GM12878 (cell line): ENCODE data around the gene KBTBD7. TPM values are rescaled to one million over a fixed set of nuclear protein-coding genes. Genes with fewer than 3 reads are reported as not detected.

Experiments
- ATAC-seq: fragments of 200-7000 bp; cut with Tn5 transposase; 3 replicates; pipeline ENCODE4 v1.9.1; 2020; ENCODE audit warnings: mild to moderate bottlenecking, moderate library complexity
- BruUV-seq: library from RNA; stranded (reverse); fragments of 400-500 nt; replicated peaks from 2 replicates; lab custom pipeline; 2021; lab: Mats Ljungman, UMichigan
- CTCF ChIA-PET: fragments of 300-600 bp; sonication (Branson Sonifier 250); formaldehyde crosslinking; extraction: SDS; loops from one replicate; lab custom pipeline; 2021; ENCODE audit warnings: inconsistent platforms; lab: Yijun Ruan, JAX
- POLR2A ChIA-PET: fragments of 350-600 bp; formaldehyde crosslinking; extraction: SDS; loops from one replicate; lab custom pipeline; 2021; ENCODE audit warnings: inconsistent platforms; lab: Charles Lee
- RAD21 ChIA-PET: fragments of 300-600 bp; sonication (Branson Sonifier 250); formaldehyde crosslinking; loops from one replicate; lab custom pipeline; 2023; ENCODE audit warnings: antibody characterized with exemption; ENCODE audit not compliant: unreplicated experiment; lab: Charles Lee
- SMC1A ChIA-PET: fragments of 300-600 bp; sonication (Branson Sonifier 250); formaldehyde crosslinking; loops from one replicate; lab custom pipeline; 2023; ENCODE audit not compliant: unreplicated experiment, uncharacterized antibody; lab: Charles Lee
- DNase-seq: peaks from one replicate; pipeline ENCODE4 v3.0.0-alpha.2; 2011; ENCODE audit warnings: low read depth, low spot score
- FAIRE-seq: peaks from 3 replicates; lab custom pipeline; 2011; peaks lifted over from hg19 to GRCh38; lab: Jason Lieb, UNC
- H2AFZ ChIP-seq: 2 replicates; pipeline ENCODE4 v1.6.0; 2011; ENCODE audit warnings: low read depth, low read length, control low read depth; ENCODE audit not compliant: control insufficient read depth
- H3K27ac ChIP-seq: 2 replicates; pipeline ENCODE4 v1.5.1; 2011; ENCODE audit warnings: control low read depth; ENCODE audit not compliant: control insufficient read depth, insufficient read depth
- H3K27me3 ChIP-seq, 2 experiments: replicated peaks in 1 of 2; 2 replicates each; pipeline versions ENCODE4 v1.6.0 to v1.6.1; 2011; ENCODE audit warnings: low read length in 1 of 2; ENCODE audit not compliant: control insufficient read depth in 2 of 2, insufficient read depth in 2 of 2
- H3K36me3 ChIP-seq, 2 experiments: 2 replicates each; pipeline ENCODE4 v1.5.1; 2011; ENCODE audit warnings: low read length in 1 of 2; ENCODE audit not compliant: control insufficient read depth in 2 of 2, insufficient read depth in 2 of 2
- H3K4me1 ChIP-seq: 2 replicates; pipeline ENCODE4 v1.6.1; 2011; ENCODE audit warnings: mild to moderate bottlenecking, low read length, moderate library complexity, mixed read lengths; ENCODE audit not compliant: control insufficient read depth, insufficient read depth
- H3K4me2 ChIP-seq: 2 replicates; pipeline ENCODE4 v1.6.0; 2011; ENCODE audit warnings: control low read depth; ENCODE audit not compliant: control insufficient read depth, insufficient read depth
- H3K4me3 ChIP-seq: fragments of 200-600 bp; sonication (generic); 2 replicates; pipeline ENCODE4 v1.5.1; 2016
- H3K79me2 ChIP-seq: 2 replicates; pipeline ENCODE4 v1.6.0; 2011; ENCODE audit warnings: low read length; ENCODE audit not compliant: control insufficient read depth, insufficient read depth
- H3K9ac ChIP-seq: 2 replicates; pipeline ENCODE4 v1.8.0; 2011; ENCODE audit warnings: low read length, control low read depth, mixed read lengths; ENCODE audit not compliant: control insufficient read depth, insufficient read depth
- H3K9me3 ChIP-seq: replicated peaks from 3 replicates; pipeline ENCODE4 v1.5.1; 2011; ENCODE audit warnings: mild to moderate bottlenecking, low read length; ENCODE audit not compliant: control insufficient read depth, insufficient read depth
- H4K20me1 ChIP-seq: 2 replicates; pipeline ENCODE4 v1.6.0; 2011; ENCODE audit not compliant: control insufficient read depth, insufficient read depth
- JUNB ChIP-seq: IDR thresholded peaks from 2 replicates; pipeline ENCODE4 v1.6.1; 2016; ENCODE audit warnings: antibody characterized with exemption, mild to moderate bottlenecking
- RCOR1 ChIP-seq: conservative IDR thresholded peaks from 2 replicates; pipeline ENCODE4 v1.6.1; 2012; ENCODE audit warnings: low read depth, low read length, improper control_type of control experiment
- RFX5 ChIP-seq: IDR thresholded peaks from 2 replicates; pipeline ENCODE4 v1.6.1; 2011; ENCODE audit warnings: low read depth, low read length, improper control_type of control experiment
- WGBS: methylation state at CpG from one replicate; pipeline ENCODE4 v1.1.6; 2016; ENCODE audit warnings: low lambda C conversion rate; ENCODE audit not compliant: insufficient replicate concordance, insufficient coverage; ENCODE audit errors: missing lambda C conversion rate; 5-methylcytosine and 5-hydroxymethylcytosine counted together
- in situ Hi-C: fragments of 300-500 bp; cut with MboI; formaldehyde crosslinking; loops from 9 replicates; pipeline ENCODE4 v1.14.3; 2018; ENCODE audit warnings: mixed read lengths
- intact Hi-C: fragments of 100-400 bp; cut with micrococcal nuclease; formaldehyde crosslinking; loops from one replicate; pipeline ENCODE4 v1.14.2; 2022; ENCODE audit not compliant: unreplicated experiment
- polyA plus RNA-seq, 11 experiments: library from polyadenylated mRNA; depleted of rRNA in 4 of 11; unstranded in 6 of 11; stranded (reverse) in 5 of 11; fragments of >200 nt; fragmentation: Nextera tagmentation in 4 of 11; fragmentation: Illumina TruSeq in 1 of 11; extraction: Ambion mirVana in 4 of 11; extraction: Trizol in 1 of 11; gene quantifications; 1 replicate in 1 of 11; 2 replicates in 10 of 11; pipeline versions ENCODE4 v1.2.1 to v1.2.3, GENCODE V29; 2011 to 2016; ENCODE audit warnings: inconsistent platforms in 2 of 11, missing spikeins in 2 of 11, low read depth in 1 of 11
- total RNA-seq, 4 experiments: library from RNA; depleted of rRNA in 3 of 4; stranded (reverse); fragments of >200 nt in 3 of 4; fragmentation: Illumina TruSeq in 1 of 4; extraction: Trizol in 1 of 4; gene quantifications; 2 replicates each; pipeline versions ENCODE4 v1.2.1 to v1.2.3, GENCODE V29; 2013 to 2021

KBTBD7 gene
- total and polyA plus RNA-seq, 10 of the 15 experiments (the other 5 are each of a cell fraction or from before 2014, with no cell fraction given): 1.8 to 6.0 (median 4.3) TPM

DNA sequence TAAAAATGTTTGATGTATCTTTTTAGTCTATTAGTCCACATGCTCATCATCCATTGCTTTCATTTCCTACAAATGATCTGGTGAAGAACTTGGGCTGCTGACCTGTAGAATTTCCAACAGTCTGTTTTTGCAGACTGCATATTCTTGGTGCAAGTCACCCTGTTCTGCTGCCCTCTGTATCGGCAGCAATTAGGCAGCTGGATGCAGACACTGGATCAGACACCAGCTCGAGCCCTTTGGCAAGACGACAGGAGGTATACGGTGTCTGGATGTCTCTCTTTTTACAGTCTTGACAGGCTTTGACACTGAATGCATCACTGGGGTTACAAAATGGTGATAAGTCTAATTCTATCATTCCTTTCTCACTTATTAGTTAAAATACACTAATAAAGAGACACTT is 47.3 kb upstream of the KBTBD7 start (continued):
- TF ChIP-seq RCOR1 (no peak), RFX5 (no peak)

DNA sequence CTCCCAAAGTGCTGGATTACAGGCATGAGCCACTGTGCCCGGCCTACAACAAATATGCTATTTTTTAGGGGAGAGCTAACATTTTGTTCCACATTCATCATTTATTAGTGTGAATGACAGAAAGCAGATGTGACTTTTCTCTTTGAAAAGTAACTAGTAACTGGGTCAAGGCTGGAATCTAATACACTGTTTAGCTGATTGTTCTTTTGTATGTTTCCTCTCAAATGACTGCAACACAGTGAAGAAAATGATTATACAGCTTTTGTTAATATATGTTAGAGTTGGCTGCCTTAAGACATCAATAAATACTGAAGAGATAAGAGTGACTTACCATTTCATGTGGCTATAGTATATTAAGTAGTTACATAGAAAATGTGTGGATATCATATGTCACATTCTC is 42.0 kb upstream of the KBTBD7 start:
- Histone ChIP-seq H2AFZ (no peak overlapping the region), H3K4me1 (peaks cover 14% of the 10 kb centered on the region), H3K27ac (no peak overlapping the region), H3K4me2 (no peak overlapping the region), H3K27me3 (no peaks in the 10 kb centered on the region), H3K4me3 (no peak overlapping the region), H3K9ac (no peak overlapping the region), H3K36me3 (peaks cover 0 to 4% of the 10 kb centered on the region in 2 experiments; a peak in 2 of 4 replicates), H4K20me1 (no peaks in the 10 kb centered on the region), H3K79me2 (no peaks in the 10 kb centered on the region), H3K9me3 (no peaks in the 10 kb centered on the region)
- in situ Hi-C loops: no loop called here
- RAD21 ChIA-PET: no interaction called here
- TF ChIP-seq JUNB: no peak
- SMC1A ChIA-PET: interaction anchor here (0.6 to 0.8 kb wide), 2 partner anchors 10 to 1588 kb away, joined by 3 read pairs; no protein-coding TSS in a partner anchor
- DNase-seq (no peak), ATAC-seq (no peak), FAIRE-seq (no peak)
- no TSS peak for BruUV-seq
- CTCF ChIA-PET: interaction anchor here (0.5 kb wide), 1 partner anchor 14 kb away, joined by 3 read pairs; no protein-coding TSS in a partner anchor
- WGBS: 100% methylated on average over 1 of the region's 1 CpG
- POLR2A ChIA-PET: no interaction called here
- intact Hi-C loops: no loop called here
